IPS DF 6.9 (cell line): Measurements from ENCODE around the gene TMEM89.

ENCODE experiments used
- DNase-seq: peaks from one replicate; pipeline ENCODE4 v3.0.0-alpha.2; 2013; ENCODE audit warnings: low read depth, low spot score
- H3K27ac ChIP-seq: one replicate; pipeline ENCODE4 v1.5.1; 2013; ENCODE audit warnings: low read length, control low read depth
- H3K27me3 ChIP-seq: 2 replicates; pipeline ENCODE4 v1.6.1; 2013; ENCODE audit warnings: mild to moderate bottlenecking, low read length; ENCODE audit not compliant: control insufficient read depth, insufficient read depth
- H3K36me3 ChIP-seq: 2 replicates; pipeline ENCODE4 v1.6.1; 2013; ENCODE audit warnings: low read length; ENCODE audit not compliant: control insufficient read depth, insufficient read depth
- H3K4me1 ChIP-seq: 2 replicates; pipeline ENCODE4 v1.6.1; 2013; ENCODE audit warnings: low read length; ENCODE audit not compliant: control insufficient read depth, insufficient read depth
- H3K4me3 ChIP-seq: 2 replicates; pipeline ENCODE4 v1.5.1; 2013; ENCODE audit warnings: mild to moderate bottlenecking, low read length
- H3K9me3 ChIP-seq: 2 replicates; pipeline ENCODE4 v1.6.1; 2013; ENCODE audit warnings: low read length, inconsistent platforms; ENCODE audit not compliant: control insufficient read depth, insufficient read depth
- WGBS: extraction: QIAGEN DNeasy Blood & Tissue Kit; methylation state at CpG from one replicate; pipeline ENCODE4 v1.1.7; 2013; ENCODE audit warnings: mixed read lengths, missing lambda C conversion rate; ENCODE audit not compliant: insufficient read length, insufficient coverage; 5-methylcytosine and 5-hydroxymethylcytosine counted together

TMEM89 gene

GRCh38 chr3:48572517-48572916 is 49.1 kb downstream of the TMEM89 start:
- Histone ChIP-seq H3K36me3 (peaks cover 5% of the 10 kb centered on the region; the same call in 1 of the 2 replicates), H3K4me3 (no peak overlapping the region), H3K27me3 (no peaks in the 10 kb centered on the region), H3K9me3 (no peaks in the 10 kb centered on the region), H3K27ac (no peak overlapping the region), H3K4me1 (no peaks in the 10 kb centered on the region)
- WGBS = no CpG with 5 or more reads among the region's 7 CpGs
- DNase-seq = no peak

- DNase-seq = no peak
- no peak overlapping the region for H3K27ac ChIP-seq
- WGBS = no CpG with 5 or more reads among the region's 12 CpGs
- peaks cover 5% of the 10 kb centered on the region; the same call in 1 of the 2 replicates for H3K36me3 ChIP-seq
- no peaks in the 10 kb centered on the region for H3K4me1 ChIP-seq
- no peaks in the 10 kb centered on the region for H3K27me3 ChIP-seq
- H3K9me3 ChIP-seq = no peaks in the 10 kb centered on the region
- H3K4me3 ChIP-seq = no peak overlapping the region
Measured at GRCh38 chr3:48571938-48572337, 49.6 kb downstream of the TMEM89 start.
